SU-DHL-6 (cell line): Measurements from ENCODE around the gene HSPA4.
"Not testable (repeated sequence)": the region's sequence is repeated elsewhere in the genome, so short reads cannot be mapped to it uniquely, and the experiment has no call there.

Experiments used
- EZH2phosphoT487 ChIP-seq: fragments of 200-600 bp; sonication (generic), shearing (Covaris generic); conservative IDR thresholded peaks from 2 replicates; pipeline ENCODE4 v1.6.1; 2018; ENCODE audit warnings: mild to moderate bottlenecking, antibody characterized with exemption, low read length, moderate library complexity, mixed read lengths
- TF ChIP-seq, protein P1 (sequence below): fragments of 200-600 bp; sonication (generic); IDR thresholded peaks from one replicate; pipeline ENCODE4 v1.5.1; 2017; ENCODE audit warnings: antibody characterized with exemption, mild to moderate bottlenecking, low read length, moderate library complexity; ENCODE audit not compliant: insufficient read depth, poor library complexity, severe bottlenecking

DNA sequence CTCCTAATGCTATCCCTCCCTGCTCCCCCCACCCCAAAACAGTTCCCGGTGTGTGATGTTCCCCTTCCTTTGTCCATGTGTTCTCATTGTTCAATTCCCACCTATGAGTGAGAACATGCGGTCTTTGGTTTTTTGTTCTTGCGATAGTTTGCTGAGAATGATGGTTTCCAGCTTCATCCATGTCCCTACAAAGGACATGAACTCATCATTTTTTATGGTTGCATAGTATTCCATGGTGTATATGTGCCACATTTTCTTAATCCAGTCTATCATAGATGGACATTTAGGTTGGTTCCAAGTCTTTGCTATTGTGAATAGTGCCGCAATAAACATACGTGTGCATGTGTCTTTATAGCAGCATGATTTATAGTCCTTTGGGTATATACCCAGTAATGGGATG is 81.4 kb downstream of the HSPA4 start:
- TF ChIP-seq, protein P1, sequence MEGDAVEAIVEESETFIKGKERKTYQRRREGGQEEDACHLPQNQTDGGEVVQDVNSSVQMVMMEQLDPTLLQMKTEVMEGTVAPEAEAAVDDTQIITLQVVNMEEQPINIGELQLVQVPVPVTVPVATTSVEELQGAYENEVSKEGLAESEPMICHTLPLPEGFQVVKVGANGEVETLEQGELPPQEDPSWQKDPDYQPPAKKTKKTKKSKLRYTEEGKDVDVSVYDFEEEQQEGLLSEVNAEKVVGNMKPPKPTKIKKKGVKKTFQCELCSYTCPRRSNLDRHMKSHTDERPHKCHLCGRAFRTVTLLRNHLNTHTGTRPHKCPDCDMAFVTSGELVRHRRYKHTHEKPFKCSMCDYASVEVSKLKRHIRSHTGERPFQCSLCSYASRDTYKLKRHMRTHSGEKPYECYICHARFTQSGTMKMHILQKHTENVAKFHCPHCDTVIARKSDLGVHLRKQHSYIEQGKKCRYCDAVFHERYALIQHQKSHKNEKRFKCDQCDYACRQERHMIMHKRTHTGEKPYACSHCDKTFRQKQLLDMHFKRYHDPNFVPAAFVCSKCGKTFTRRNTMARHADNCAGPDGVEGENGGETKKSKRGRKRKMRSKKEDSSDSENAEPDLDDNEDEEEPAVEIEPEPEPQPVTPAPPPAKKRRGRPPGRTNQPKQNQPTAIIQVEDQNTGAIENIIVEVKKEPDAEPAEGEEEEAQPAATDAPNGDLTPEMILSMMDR = not testable (repeated sequence)
- TF ChIP-seq EZH2phosphoT487 = not testable (repeated sequence)
